Suprapubic skin (tissue), 3 donors: Measurements from ENCODE around the gene LCE2C.

ENCODE experiments used
- POLR2A ChIP-seq, 2 donors: fragments of 450-650 bp; IDR thresholded peaks; one replicate each; pipeline ENCODE4 v1.6.1; 2017; ENCODE audit warnings: antibody characterized with exemption in 2 of 2, mild to moderate bottlenecking in 2 of 2, moderate library complexity in 2 of 2
- TF ChIP-seq, protein P1 (sequence below), 2 donors: fragments of 200-600 bp in 1 of 2; fragments of 450-650 bp in 1 of 2; sonication (generic) in 1 of 2; IDR thresholded peaks; one replicate each; pipeline ENCODE4 v1.5.1; 2016 to 2019; ENCODE audit warnings: antibody characterized with exemption in 2 of 2, mild to moderate bottlenecking in 1 of 2, moderate library complexity in 1 of 2

DNA sequence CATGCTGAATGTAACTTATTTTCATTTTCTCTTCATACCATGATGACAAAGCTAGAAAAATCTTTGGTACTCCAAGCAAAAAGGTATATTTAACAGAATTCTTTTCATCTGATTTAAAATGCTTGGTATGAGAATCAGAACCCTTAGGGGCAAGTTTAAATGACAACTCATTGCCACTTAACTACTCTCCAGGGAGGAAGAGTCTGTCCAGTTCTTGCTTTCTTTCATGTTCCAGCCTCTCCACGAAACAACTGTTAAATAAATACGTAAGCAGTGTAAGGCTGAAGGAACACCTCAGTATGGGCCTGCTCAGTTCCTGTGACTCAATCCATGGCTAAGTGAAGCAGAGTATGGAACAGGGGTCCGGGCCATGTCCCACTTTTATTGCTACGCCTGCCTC is 24.7 kb downstream of the LCE2C start:
- TF ChIP-seq, protein P1, sequence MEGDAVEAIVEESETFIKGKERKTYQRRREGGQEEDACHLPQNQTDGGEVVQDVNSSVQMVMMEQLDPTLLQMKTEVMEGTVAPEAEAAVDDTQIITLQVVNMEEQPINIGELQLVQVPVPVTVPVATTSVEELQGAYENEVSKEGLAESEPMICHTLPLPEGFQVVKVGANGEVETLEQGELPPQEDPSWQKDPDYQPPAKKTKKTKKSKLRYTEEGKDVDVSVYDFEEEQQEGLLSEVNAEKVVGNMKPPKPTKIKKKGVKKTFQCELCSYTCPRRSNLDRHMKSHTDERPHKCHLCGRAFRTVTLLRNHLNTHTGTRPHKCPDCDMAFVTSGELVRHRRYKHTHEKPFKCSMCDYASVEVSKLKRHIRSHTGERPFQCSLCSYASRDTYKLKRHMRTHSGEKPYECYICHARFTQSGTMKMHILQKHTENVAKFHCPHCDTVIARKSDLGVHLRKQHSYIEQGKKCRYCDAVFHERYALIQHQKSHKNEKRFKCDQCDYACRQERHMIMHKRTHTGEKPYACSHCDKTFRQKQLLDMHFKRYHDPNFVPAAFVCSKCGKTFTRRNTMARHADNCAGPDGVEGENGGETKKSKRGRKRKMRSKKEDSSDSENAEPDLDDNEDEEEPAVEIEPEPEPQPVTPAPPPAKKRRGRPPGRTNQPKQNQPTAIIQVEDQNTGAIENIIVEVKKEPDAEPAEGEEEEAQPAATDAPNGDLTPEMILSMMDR (IDR thresholded peaks at IDR 0.05): no peak
- no peak for TF ChIP-seq POLR2A (IDR thresholded peaks at IDR 0.05)
